ENCODE results near the gene TMC6.

Gene TMC6

DNA sequence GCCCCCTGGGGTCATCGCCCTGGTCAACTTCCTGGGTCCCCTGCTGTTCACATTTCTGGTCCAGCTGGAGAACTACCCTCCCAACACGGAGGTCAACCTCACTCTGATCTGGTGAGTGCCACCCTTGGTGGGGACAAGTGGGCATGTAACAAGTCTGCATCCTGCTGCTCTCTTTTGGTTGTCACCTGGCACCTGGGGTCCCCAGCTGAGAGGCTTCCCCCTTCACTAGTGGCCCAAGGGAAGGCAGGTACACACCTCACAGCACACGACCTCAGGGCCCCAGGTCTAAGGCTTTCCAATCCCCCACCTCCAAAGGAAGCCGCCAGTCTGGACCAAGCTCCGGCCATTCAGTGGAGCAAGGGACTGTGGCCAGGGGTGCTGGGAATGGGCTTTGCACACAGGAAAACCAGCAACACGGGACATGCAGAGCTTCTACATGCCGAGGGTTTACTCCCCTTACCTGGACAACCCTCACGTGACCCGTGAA is 6.4 kb upstream of the TMC6 start:
- DNase-seq = no peak

DNA sequence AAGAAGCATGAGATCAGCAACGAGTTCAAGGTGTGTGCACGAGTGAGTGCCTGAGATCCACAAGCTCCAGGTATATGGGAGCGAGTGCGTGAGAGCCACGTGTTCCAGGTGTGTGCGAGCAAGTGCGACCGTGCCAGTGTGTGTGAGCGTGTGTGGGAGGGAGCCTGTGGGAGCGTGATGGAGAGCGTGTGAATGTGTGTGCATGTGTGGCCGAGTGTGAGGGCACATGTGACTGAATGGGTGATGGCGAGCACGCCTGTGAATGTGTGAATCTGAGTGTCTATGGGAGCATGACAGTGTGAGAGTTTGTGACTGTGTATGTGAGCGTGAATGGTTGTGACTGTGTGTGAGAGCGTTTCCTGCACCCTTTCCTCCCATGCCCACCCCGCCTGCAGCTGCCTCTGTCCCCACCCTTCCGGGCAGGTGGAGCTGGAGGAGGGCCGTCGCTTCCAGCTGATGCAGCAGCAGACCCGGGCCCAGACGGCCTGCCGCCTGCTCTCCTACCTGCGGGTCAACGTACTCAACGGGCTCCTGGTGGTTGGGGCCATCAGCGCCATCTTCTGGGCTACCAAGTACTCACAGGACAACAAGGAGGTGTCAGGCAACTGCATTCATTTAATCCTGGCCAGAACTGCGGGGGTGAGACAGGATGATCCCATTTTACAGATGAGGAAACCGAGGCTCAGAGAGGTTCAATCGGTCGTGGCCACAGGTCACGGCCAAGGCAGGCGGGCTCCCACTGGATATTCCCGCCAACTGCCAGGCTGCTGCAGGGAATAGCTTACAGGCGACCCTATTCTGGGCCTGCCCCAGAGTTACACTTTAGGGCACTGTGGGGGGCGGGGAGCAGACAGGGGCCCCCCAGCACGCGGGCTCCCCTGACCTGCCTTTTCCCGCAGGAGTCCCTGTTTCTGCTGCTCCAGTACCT is 5.7 kb upstream of the TMC6 start:
- peak; percentile 19 for DNase-seq

DNA sequence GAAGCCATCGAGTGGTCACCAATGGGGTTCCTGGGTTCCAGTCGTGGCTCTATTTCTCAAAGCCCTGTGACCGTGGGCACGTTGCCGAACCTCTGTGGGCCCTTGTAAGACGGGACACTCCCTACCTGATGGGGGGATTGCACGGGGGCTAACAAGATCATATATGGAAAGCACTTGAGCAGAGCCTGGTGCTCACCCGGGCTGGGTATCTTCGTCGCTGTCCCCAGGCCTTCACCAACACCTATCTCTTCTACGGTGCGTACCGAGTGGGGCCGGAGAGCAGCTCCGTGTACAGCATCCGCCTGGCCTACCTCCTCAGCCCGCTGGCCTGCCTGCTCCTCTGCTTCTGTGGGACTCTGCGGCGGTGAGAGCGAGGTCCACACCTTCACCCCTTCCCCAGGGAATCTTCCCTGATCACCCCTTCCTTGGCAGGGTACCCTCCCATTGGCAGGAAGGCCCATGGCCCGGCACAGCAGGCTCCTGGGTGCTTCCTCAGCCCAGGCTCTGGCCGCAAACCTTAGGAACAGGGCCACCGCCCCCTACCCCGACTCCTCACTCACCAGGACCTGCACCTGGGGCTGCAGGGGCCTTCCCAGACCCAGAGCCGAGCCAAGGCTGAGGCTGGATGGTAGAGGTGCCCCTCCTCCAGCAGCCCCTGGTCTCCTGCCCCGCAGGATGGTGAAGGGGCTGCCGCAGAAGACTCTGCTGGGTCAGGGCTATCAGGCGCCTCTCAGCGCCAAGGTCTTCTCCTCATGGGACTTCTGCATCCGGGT is 4.8 kb upstream of the TMC6 start:
- DNase-seq = no peak

DNA sequence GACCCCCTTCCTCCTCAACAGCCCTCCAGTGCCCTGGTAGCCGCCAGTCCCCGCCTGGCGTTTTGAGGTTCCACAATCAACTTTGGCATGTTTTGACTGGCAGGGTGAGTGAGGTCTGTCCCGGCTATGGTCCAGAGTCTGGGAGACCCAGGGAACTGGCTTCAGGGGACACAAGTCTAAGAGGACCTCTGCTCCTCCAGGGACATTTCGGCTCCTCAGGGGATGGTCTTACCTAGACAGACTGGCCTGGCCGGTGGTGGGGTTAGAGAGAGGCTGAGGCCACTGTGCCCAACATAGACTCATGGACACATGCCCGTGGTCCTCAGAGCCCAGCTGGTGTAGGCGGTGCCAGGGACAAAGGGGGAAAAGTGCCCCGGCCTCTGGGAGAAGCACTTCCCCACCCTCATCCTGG is 4.2 kb upstream of the TMC6 start:
- no peak for DNase-seq

DNA sequence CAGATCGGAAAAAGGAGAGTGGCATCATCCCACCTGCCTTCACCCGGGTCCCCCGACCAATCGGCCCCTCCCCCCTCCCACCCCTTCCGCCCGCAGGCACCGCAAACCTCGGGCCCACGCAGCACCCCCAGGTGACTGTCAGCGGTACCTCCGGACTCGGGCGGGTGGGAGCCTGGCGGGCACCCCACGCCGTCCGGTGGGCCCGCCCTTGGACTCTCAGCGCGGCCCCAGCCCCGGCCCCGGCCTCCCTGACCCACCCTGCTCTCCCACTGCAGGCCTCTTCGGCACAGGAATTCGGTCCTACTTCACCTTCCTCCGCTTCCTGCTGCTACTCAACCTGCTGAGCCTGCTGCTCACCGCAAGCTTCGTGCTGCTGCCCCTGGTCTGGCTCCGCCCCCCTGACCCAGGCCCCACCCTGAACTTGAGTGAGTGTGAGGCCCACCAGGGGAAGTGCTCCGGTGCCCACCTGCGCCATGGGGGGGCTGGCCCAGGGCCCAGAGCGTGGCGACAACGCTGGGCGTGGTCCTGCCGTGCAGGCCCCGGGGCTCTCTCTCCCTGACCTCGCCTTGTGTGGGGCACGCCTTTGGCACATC is 3.6 kb upstream of the TMC6 start:
- no peak for DNase-seq

DNA sequence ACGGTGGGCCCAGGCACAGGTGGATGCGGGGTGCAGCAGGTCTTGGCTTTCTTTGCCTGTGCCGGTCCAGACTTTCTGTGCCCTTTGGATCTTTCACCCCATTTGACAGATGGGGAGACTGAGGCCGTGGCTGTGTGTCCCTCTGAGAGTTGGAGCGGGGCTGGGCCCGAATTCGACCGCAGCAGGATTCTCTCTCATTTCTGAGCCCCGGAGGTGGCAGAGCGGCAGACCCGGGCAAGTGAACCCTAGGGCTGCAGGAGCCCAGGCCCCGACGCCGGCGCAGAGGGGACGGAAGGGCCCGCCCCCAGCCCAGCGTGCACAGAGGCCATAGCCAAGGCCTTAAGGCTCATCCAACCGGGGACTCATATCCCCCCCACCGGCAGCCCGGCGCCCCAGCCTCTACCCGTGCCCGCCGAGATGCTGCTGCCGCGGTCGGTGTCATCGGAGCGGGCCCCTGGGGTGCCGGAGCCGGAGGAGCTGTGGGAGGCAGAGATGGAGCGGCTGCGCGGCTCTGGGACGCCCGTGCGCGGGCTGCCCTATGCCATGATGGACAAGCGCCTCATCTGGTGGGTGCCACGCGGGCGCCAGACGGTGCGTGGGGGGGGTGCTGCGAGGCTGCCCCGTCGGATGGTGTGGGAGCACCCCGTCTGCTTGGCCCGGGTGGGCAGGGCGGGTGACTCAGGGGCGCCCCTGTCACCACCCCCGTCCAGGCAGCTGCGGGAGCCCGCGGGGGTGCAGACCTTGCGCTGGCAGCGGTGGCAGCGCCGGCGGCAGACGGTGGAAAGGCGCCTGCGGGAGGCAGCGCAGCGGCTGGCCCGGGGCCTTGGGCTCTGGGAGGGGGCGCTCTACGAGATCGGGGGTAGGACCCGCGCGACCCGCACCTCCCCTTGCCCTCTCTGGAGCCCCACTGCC is 2.9 kb upstream of the TMC6 start:
- no peak for DNase-seq

DNA sequence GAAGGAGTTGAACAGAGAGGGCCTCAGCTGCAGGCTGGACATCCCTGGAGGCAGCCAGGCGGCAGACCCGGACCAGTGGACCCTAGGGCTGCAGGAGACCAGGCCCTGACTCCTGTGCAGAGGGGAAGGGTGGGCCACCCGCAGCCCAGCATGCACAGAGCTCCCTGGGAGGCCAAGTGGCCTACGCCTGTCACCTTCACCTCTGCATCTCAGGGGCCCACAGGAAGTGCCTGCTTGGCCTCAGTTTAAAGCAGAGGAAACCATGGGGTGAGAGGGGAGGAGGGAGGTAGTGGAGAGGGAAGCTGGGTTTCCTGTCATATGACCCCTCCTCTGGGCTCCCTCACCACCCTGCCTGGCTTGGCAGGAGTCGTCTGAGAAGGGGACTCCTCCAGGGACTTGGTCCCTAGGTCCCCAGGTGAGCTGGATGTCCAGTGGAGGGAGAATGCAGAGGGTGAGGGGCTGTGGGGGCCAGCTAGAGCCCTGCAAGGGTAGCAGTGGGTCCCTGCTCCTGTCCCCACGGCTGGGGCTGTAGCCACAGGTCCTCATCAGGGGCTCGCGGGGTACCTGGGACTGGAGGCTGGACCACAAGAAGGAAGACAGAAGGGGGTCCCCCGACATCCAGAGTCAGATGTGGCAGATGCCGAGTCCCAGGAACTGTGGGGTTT is 2.0 kb upstream of the TMC6 start, which contains the start of gene TMC8:
TMC8 (plus strand) TSS at position 335 of the 665 bp plus-strand sequence. CDS start 818 bp downstream, outside the sequence.
- no peak for DNase-seq

DNA sequence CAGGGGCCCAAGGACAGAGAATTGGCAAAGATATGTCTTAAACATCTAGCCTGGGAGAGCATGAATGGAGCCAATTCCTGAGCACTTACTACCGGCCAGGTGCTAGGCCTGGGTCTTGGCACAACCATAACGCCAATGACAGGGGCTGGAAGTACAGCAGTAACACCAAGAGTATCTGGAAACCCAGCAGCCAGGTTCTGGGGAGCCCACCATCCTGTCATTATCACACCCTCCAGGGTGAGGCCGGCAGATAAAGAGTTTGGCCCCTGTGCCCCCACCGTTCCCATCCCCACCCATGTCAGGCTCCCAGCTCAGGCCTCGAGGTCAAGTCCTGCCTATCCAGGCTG is 1.5 kb upstream of the TMC6 start:
- DNase-seq = no peak

DNA sequence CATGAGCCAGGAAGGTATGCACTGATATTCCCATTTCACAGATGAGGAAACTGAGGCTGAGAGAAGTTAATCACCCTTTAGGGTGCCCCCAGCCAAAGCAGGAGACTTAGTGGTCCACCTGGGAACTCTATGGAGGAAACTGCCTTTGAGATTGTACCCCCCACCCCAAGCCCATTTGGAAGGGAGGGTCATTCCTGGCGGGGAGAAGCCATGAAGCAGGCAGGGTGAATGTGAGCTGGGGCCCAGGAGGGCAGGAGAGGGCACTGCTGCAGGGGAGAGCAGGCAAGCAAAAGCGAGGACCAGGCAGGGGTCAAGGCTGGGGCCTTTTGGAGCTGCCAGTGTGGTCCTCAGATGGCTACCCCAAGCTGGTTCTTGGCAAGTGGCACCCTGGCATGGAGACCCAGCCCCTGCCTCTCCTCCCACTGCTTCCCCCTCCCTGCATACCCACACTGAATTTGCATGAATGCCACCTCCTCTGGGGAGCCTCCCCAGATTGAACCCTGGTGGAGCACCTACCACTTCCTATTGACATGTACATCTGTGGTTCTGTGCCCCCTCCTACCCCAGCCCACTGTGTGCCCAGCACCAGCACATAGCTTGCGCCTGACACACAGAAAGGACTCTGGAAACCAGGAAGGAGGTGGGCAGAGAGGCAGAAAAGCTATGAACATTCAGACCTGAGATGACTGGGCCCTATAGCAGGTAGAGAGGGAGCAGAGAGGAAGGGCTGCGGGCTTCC is 965 bp upstream of the TMC6 start:
- no peak for DNase-seq

DNA sequence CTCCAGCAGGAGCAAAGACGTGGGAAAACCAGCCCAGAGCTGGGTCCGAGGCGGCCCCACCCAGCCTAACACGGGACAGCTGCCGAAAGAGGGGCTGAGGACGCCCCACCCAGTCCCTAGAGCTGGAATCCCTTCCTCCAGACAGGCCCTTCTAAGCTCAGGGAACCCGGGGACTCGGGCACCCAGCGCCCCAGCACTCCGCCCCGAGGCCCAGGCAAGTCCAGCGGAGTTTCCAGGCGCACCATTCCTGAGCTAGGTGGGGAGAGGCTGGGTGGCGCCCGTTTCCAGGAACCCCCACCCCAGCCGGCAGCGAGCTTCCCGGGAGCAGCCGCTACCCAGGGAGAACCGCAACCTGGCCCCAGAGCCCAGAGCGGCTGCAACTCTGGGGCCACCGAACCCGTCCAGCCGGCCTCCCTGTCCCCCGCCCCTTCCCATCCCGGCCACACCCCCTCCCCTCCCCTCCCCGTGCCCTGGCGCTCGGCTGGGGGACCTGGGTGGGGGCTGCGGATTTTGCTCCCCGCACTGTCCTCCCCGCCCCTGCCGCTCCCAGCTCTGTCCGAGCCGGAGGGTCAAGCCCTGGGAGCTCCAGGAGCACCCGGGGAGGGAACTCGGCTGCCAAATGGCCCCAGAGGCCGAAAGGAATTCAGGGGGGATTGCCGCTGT is 536 bp downstream of the TMC6 start:
- DNase-seq = no peak

DNA sequence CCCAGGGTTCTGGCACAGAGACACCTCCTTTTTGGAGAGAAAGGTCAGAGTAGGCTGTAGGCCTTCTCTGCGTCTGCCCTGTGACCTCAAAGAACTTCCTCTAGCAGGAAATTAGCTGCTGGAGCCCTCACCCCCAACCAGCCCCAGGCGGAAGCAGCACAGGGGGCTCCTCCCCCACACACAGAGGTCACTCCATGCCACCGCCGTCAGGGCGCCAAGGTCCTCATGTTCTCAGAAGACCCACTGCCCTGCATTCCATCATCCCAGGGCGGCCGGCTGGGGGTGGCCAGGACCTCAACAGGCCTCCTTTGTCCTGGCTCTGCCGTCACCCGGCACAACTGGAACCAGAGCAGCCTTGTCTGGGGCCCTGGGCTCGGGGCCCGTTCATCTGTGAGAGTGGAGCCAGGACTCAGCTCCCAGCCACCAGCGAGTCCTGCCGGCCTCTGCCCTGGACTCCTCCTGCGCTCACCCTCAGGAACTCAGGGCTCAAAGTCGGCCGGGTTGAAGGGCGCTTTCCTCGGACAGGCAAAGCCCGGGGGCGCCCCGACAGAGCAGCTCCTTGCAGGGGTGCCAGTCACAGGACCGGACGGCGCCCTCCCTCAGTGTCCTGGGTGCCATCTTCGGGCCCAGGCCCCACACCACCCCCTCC is 1.2 kb downstream of the TMC6 start:
- no peak for DNase-seq

DNA sequence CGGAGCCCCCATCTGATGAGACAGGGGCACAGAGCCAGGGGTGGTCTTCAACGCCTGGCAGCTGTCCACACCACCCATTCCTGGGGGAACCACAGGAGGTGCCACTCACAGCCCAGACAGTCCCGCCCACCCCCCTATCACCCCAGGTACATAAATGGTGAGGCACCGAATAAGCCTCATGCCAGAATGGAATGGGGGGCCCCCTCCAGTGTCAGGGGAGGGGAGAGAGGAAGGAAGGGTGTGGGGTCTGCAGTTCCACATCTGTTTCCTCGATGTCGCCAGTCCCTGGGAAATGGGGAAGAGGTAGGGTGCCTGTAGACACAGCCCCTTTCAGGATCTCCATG is 1.7 kb downstream of the TMC6 start:
- no peak for DNase-seq

DNA sequence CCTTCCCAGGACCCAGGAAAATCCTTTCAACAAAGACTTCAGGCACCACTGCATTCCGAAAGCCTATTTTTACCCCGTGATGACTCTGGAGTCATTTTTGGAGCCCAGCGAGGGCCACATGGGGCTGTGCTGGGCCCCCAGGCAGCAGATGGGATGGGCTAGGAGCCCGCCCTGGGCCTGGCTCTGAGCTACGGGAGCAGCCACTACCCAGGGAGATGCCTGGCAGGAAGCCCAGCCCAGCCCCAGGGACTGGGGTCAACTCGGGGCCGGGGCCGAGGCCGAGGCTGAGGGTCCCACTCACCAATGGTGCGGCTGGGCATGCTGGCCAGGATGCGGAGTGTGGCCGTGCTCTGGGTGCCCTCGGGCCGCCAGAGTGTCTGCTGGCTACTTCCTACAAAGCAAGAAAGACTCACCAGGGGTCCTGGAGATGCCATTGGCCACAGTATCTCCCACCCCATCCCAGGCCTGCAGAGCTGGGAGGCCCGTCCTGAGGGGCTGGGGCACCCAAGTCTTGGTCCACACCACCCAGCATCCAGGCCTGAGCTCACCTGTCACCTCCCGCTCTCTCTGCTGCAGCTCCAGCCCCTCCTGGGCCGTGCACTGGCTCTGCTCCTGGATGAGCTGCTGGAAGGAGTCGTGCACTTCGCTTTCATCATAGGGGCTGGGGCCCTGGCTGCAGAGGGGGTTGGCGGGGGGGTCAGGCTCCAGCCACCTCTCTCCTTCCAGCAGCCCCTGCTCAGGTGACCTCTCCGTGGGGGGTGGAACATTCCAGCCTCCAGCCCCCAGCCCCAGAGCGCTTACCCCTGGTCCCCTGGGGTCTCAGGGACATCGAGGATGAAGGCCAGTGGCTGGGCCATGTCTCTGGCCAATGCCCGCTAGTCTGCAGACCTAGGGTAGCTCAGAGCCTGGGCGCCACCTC is 2.3 kb downstream of the TMC6 start:
- peak; percentile 32 for DNase-seq

DNA sequence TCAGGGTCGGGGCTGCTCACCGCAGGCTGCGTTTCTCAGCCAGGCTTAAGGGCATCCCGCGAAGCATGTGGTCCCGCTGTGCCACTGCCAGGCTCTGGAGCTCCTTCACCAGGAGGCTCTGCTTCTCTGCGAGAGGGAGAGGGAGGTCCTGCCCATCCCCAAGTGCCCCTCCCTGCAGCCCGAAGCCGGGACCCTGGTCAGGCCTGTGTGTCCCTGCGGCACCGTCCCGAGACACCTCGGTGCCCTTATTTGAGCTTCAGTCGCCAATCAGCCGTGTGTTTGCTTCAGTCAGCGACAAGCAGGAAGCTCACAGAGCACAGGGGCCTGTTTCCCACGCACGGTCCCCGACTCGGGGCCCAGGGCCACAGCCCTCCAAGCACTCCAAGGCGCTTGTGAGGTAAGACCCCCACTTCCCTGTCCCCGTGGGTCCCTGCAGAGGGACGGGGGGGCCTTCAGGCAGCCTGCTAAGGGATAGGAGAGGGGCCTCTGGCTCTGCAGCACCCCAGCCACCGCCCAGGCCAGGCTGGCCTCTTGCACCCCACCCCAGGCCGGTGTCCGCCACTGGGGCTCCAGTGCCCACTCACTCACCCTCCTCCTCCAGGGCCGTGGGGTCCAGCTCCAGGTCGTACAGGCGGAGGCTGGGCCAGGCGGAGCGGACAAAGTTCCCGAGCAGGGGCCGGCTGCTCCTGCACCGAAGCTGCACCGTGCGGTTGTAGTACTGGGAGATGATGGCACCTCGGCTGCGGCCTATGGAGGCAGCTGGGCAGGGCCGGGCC is 3.2 kb downstream of the TMC6 start:
- no peak for DNase-seq

DNA sequence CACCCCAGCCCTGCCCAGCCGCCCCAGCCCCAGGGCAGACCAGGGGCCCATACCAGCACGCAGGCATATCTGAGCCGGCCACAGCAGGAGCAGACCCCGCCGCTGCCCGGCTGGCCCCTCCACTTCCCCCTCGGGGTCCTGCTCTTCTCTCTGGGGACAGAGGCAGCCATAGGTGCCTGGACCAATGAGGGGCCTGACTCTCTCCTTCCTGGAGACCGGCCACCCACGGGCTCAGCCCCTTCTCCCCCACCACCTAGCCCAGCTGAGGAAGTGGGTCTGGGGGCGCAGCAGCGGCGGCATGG is 3.8 kb downstream of the TMC6 start:
- DNase-seq = no peak

DNA sequence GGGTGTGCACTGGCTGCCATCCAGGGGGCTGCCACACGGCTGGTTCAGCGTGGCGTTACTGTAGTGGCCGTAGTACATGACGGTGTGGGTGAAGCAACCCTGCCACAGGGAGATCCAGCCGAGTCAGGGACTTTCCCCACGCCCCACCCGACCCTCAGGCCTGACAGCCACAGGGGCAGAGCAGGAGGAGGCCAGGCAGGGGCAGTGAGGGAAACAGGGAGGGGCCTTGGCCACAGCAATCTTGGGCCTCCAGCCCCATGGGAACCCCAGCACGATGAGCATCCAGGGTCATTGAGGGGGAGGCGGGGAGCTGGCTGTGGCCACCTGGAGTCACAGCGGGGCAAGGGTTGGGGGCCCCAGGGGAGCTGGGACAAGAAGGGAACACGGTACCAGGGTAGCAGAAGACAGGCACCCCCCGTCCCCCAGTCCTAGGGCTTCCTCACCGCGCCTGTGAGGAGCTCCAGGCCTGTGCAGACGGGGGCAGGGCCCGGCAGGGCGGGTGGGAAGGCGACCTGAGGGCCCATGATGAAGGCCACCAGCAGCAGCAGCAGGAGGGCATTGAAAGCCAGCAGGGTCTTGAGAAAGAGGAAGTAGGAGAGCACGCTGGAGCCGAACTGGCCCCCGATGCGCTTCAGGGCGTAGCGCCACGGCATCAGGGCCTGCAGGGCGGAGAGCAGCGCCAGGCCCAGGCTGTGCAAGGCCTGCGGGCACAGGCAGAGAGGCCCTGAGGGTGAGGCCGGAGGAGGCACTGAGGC is 4.3 kb downstream of the TMC6 start:
- DNase-seq = no peak

DNA sequence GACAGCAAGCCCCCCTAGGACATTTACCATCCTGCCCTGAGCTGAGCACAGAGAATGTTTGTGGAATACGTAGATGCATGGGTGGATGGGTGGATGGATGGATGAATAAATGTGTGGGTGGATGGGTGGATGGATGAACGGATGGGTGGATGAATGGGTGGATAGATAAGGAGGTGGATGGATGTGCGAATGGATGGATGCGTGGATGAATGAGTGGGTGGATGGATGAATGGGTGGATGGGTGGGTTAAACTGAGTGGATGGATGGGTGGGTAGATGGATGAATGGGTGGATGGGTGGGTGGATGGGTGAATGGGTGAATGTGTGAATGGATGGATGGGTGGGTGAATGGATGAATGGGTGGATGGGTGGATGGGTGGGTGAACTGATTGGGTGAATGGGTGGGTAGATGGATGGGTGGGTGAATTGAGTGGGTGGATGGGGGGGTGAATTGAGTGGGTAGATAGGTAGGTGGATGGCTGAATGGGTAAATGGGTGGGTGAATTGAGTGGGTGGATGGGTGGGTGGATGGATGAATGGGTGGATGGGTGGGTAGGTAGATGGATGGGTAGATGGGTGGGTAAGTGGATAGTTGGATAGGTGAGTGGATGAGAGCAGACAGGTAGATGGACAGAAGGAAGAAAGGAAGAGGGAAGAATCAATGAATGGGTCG is 5.2 kb downstream of the TMC6 start:
- DNase-seq = no peak
